ENCODE measurements around the gene RFX6. TPM values are rescaled to one million over a fixed set of nuclear protein-coding genes. Genes with fewer than 3 reads are reported as not detected.

RFX6 gene
- total RNA-seq, 2 experiments from 2014 or later = not detected

DNA sequence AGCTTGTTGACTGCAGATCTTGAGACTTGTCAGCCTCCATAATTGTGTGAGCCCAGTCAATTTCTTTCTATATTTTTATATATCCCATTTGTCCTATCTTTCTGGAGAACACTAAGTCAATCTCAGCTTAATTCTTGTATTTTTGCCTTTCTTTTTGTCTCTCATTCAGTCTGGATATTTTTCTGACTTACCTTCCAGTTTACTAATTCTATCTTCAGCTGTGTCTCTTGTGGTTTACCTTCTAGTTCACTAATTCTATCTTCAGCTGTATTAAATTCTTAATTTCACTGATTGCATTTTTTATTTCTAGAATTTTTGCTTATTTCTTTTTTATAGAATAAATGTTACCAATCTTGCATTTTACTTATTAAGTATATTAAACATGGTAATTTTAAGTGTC lies 17.8 kb upstream of the RFX6 start:
- Mint-ChIP-seq H3K27ac (no peak overlapping the region), H3K4me1 (ENCODE audit: low read depth) (no peaks in the 10 kb centered on the region), H3K4me3 (no peak overlapping the region), H3K36me3 (ENCODE audit: low read depth) (no peaks in the 10 kb centered on the region), H3K27me3 (no peaks in the 10 kb centered on the region), H3K9me3 (peaks cover 11% of the 10 kb centered on the region)
- ChIA-PET CTCF (no interaction called here), POLR2A (no interaction called here)
- intact Hi-C loops (cut with micrococcal nuclease) = no loop called here
- DNase-seq (no peak), ATAC-seq (no peak)
- TF ChIP-seq, protein P1, sequence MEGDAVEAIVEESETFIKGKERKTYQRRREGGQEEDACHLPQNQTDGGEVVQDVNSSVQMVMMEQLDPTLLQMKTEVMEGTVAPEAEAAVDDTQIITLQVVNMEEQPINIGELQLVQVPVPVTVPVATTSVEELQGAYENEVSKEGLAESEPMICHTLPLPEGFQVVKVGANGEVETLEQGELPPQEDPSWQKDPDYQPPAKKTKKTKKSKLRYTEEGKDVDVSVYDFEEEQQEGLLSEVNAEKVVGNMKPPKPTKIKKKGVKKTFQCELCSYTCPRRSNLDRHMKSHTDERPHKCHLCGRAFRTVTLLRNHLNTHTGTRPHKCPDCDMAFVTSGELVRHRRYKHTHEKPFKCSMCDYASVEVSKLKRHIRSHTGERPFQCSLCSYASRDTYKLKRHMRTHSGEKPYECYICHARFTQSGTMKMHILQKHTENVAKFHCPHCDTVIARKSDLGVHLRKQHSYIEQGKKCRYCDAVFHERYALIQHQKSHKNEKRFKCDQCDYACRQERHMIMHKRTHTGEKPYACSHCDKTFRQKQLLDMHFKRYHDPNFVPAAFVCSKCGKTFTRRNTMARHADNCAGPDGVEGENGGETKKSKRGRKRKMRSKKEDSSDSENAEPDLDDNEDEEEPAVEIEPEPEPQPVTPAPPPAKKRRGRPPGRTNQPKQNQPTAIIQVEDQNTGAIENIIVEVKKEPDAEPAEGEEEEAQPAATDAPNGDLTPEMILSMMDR (IDR thresholded peaks at IDR 0.05) = no peak

DNA sequence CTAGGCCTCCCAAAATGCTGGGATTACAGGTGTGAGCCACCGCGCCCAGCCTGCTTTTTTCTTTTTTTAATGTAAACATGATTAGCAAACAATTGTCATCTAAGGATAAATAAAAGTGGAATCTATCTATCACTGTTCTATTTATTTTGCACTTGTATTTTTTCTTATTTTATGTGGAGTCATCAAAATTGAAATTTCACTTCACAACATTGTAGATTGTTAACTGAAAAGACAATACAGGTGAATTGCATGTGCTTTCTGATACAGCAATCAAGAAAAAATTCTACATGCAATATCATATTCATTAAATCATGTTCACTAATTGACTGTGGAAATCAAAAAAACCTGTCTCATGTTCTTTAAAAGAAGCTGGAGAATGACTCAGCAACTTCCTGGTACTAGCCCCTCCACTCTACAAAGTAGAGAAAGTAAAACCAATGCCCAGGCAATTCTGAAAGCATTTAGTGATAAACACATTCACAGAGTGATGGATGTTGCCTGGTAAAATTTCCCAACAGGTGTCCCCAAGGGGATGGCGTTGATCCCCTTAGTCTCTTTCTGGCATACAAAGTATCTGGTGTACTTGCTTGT lies 10.7 kb upstream of the RFX6 start:
- ATAC-seq (no peak), DNase-seq (no peak)
- Mint-ChIP-seq H3K36me3 (ENCODE audit: low read depth) (no peaks in the 10 kb centered on the region), H3K9me3 (no peaks in the 10 kb centered on the region), H3K4me1 (ENCODE audit: low read depth) (no peaks in the 10 kb centered on the region), H3K27me3 (peaks cover 1% of the 10 kb centered on the region), H3K4me3 (no peak overlapping the region), H3K27ac (no peak overlapping the region)
- ChIA-PET CTCF (no interaction called here), POLR2A (no interaction called here)
- TF ChIP-seq, protein P1 (IDR thresholded peaks at IDR 0.05) = no peak
- intact Hi-C loops (cut with micrococcal nuclease) = no loop called here

GRCh38 chr6:116872771-116873170 lies 4.3 kb upstream of the RFX6 start:
- peaks cover 24% of the 10 kb centered on the region for H3K27me3 Mint-ChIP-seq
- intact Hi-C loops (cut with micrococcal nuclease) = no loop called here
- POLR2A ChIA-PET = no interaction called here
- CTCF ChIA-PET = no interaction called here
- peaks cover 5% of the 10 kb centered on the region for H3K4me1 Mint-ChIP-seq (ENCODE audit: low read depth)
- TF ChIP-seq, protein P1 (IDR thresholded peaks at IDR 0.05) = no peak
- ATAC-seq (no peak), DNase-seq (no peak)
- no peaks in the 10 kb centered on the region for H3K36me3 Mint-ChIP-seq (ENCODE audit: low read depth)
- peaks cover 3% of the 10 kb centered on the region for H3K9me3 Mint-ChIP-seq
- H3K4me3 Mint-ChIP-seq = no peak overlapping the region
- no peak overlapping the region for H3K27ac Mint-ChIP-seq

DNA sequence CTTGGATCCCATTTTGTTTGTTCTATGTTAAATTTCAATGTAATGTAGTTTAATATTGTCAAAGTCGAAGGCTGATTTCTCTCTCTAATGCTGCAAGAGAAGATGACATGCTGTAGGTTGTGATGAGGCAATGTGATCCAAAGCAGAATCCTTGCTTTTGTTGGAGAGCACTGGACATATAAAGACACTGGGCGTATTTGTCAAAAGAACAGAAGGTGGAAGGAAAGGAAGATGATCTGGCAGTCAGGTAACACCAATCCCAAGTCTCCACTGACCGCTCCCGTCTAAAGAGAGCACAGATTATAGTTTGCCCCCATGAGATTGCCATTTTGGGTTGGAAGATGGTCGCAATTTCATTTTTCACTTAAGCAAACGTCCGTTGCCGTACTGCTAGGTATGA lies 935 bp upstream of the RFX6 start:
- Mint-ChIP-seq H3K4me1 (ENCODE audit: low read depth) (peaks cover 5% of the 10 kb centered on the region), H3K9me3 (peaks cover 3% of the 10 kb centered on the region), H3K36me3 (ENCODE audit: low read depth) (no peaks in the 10 kb centered on the region), H3K27me3 (peaks cover 23% of the 10 kb centered on the region), H3K4me3 (no peak overlapping the region), H3K27ac (no peak overlapping the region)
- no peak for DNase-seq
- ChIA-PET CTCF (no interaction called here), POLR2A (no interaction called here)
- intact Hi-C loops (cut with micrococcal nuclease) = no loop called here
- TF ChIP-seq, protein P1 (IDR thresholded peaks at IDR 0.05) = no peak
- no peak for ATAC-seq

DNA sequence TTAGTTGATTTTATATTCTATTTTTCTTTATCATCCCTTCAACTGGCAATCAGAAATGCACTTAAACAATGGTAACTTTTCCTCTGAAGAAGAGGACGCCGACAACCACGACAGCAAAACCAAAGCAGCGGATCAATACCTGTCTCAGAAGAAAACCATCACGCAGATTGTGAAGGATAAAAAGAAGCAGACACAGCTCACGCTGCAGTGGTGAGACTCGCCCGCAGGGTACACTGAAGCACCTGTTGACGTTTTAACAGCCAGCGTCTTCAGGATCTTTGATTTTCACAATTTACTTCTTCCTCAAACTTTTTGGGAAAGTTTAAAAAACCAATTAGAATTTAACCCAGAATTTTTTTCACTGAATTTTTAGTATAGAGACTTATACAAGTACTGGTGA lies 701 bp downstream of the RFX6 start:
- H3K4me3 Mint-ChIP-seq = no peak overlapping the region
- intact Hi-C loops (cut with micrococcal nuclease) = no loop called here
- peaks cover 23% of the 10 kb centered on the region for H3K27me3 Mint-ChIP-seq
- ChIA-PET POLR2A (no interaction called here), CTCF (no interaction called here)
- TF ChIP-seq, protein P1 (IDR thresholded peaks at IDR 0.05) = no peak
- peaks cover 5% of the 10 kb centered on the region for H3K4me1 Mint-ChIP-seq (ENCODE audit: low read depth)
- DNase-seq = no peak
- no peaks in the 10 kb centered on the region for H3K36me3 Mint-ChIP-seq (ENCODE audit: low read depth)
- ATAC-seq = no peak
- no peak overlapping the region for H3K27ac Mint-ChIP-seq
- H3K9me3 Mint-ChIP-seq = no peaks in the 10 kb centered on the region
